Measurements from ENCODE around the gene MFSD6L.

MFSD6L gene

DNA sequence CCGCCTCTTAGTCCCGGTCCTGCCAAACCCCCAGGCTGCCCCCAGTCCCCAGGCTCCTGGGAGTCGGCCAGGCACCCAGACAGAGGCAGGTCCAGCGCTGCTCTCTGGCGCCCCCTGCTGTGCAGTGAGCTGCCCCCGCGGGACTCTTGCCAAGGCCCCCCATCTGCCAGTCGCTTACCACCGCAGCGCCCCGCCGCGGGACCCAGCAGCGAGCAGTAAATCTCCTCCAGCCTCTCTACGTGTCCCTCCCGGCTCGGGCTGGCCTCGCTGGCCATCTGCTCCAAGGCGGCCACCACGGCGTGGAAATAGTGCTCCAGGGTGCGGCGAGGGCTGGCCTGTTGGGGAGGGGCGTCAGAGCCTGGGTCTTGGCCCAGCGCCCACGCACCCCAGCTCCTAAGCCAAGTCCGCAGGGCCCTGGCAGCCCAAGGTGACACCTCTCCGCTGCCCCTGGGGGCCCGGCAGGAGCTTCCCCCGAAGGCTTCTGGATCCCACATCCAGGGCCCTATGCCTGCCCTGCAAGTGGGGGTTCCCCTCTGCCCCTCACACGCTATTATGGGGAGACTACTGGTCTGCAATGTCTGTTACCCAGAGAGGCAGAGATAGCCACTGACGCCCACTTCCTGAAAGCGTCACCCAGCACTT is 33.7 kb upstream of the MFSD6L start:
- TF ChIP-seq, protein P1, sequence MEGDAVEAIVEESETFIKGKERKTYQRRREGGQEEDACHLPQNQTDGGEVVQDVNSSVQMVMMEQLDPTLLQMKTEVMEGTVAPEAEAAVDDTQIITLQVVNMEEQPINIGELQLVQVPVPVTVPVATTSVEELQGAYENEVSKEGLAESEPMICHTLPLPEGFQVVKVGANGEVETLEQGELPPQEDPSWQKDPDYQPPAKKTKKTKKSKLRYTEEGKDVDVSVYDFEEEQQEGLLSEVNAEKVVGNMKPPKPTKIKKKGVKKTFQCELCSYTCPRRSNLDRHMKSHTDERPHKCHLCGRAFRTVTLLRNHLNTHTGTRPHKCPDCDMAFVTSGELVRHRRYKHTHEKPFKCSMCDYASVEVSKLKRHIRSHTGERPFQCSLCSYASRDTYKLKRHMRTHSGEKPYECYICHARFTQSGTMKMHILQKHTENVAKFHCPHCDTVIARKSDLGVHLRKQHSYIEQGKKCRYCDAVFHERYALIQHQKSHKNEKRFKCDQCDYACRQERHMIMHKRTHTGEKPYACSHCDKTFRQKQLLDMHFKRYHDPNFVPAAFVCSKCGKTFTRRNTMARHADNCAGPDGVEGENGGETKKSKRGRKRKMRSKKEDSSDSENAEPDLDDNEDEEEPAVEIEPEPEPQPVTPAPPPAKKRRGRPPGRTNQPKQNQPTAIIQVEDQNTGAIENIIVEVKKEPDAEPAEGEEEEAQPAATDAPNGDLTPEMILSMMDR (IDR thresholded peaks at IDR 0.05; ENCODE audit: borderline replicate concordance, insufficient read depth, low read depth, low read length) = peak; percentile 76
- no peak overlapping the region for H3K4me3 ChIP-seq (ENCODE audit: low read depth, low read length)

DNA sequence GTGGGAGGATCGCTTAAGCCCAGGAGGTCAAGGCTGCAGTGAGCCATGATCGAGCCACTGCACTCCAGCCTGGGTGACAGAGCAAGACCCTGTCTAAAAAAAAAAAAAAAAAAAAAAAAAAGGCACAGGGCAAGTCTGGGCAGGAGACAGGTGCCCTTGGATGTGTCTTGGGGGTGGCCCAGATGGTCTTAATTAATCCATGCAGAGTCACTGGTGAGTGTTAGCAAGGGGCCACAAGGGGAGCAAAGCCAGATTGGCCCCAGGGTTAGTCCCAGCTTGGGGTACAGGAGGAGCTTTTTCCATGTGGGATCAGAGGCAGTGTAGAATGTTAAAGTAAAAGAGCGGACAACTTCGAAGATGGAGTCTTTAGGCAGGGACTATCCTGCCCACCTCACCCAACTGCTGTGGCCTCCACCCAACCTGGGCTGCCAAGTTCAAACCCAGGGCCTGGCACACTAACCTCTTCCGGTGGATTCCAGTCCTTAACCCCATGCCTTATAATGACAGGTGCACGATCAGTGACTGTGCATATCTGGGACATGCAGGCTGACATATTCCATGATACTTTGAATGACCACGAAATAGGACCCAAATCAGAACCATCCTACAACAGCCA is 32.2 kb upstream of the MFSD6L start:
- H3K4me3 ChIP-seq (ENCODE audit: low read depth, low read length) = no peak overlapping the region
- TF ChIP-seq, protein P1 (IDR thresholded peaks at IDR 0.05; ENCODE audit: borderline replicate concordance, insufficient read depth, low read depth, low read length) = no peak

DNA sequence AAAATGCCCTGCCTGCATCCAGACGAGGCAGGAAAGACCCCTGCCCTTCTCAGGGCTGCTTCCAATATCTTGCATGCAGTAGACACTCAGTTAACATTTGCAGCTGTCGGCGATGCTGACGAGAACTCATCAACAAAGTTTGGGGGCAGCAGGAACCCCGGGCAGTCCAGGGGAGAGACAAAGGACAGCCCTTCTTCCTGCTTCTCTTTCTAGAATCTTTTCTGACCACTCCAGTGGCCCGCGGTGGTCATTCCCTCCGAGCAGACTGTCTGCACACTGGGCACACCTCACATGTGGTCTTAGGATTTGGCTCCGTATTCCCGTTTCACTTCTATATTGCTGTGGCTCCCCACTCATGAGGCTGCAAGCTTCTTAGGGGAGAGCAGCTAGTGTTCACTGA is 31.0 kb upstream of the MFSD6L start:
- no peak overlapping the region for H3K4me3 ChIP-seq (ENCODE audit: low read depth, low read length)
- TF ChIP-seq, protein P1 (IDR thresholded peaks at IDR 0.05; ENCODE audit: borderline replicate concordance, insufficient read depth, low read depth, low read length) = no peak

DNA sequence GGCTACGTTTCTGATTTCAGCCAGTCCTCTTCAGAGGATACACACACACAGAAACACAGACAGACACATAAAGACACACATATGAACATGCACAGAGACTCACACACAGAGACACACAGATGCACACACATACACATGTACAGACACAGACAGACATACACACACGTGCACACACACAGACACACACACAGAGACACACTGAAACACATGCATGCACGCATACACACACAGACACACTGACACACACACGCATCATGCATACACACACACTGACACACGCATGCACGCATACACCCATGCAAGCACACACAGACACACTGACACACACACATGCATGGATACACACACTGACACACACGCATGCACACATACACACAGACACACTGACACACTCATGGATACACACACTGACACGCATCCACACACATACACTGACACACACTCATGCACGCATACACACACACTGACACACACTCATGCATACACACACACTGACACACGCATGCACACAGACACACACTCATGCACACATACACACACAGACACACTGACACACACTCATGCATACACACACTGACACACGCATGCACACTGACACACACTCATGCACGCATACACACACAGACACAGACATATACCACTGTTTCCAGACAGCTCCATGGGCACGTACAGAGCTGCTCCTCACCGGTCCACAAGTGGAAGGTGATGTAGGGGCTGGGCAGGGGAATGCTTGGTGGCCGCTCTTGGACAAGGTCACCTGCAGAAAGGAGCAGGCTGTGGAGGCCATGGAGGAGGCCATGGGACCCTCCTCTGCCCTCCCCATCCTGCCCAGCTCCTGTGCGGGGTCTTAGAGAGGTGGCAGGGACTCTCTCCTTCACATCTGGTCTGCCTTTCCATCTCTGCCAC is 30.1 kb upstream of the MFSD6L start:
- TF ChIP-seq, protein P1 (IDR thresholded peaks at IDR 0.05; ENCODE audit: borderline replicate concordance, insufficient read depth, low read depth, low read length) = no peak
- H3K4me3 ChIP-seq (ENCODE audit: low read depth, low read length) = no peak overlapping the region

DNA sequence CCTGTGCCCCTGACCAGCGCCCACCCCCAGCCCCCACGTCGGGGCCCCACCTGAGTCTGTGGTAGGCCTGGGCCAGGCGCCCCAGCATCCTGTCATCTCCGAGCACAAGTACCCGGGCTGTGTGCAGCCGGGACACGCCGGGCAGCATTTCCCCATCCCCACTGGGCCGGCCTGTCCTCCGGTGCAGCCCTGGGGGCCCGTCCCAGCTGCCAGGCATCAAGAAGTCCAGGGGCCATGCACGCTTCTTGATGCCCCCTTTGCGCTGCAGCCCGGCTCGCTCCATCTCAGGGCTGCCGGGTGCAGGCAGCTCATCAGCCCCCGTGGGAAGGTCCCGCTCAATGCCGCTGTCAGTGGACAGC is 29.3 kb upstream of the MFSD6L start:
- no peak overlapping the region for H3K4me3 ChIP-seq (ENCODE audit: low read depth, low read length)
- TF ChIP-seq, protein P1 (IDR thresholded peaks at IDR 0.05; ENCODE audit: borderline replicate concordance, insufficient read depth, low read depth, low read length) = no peak

DNA sequence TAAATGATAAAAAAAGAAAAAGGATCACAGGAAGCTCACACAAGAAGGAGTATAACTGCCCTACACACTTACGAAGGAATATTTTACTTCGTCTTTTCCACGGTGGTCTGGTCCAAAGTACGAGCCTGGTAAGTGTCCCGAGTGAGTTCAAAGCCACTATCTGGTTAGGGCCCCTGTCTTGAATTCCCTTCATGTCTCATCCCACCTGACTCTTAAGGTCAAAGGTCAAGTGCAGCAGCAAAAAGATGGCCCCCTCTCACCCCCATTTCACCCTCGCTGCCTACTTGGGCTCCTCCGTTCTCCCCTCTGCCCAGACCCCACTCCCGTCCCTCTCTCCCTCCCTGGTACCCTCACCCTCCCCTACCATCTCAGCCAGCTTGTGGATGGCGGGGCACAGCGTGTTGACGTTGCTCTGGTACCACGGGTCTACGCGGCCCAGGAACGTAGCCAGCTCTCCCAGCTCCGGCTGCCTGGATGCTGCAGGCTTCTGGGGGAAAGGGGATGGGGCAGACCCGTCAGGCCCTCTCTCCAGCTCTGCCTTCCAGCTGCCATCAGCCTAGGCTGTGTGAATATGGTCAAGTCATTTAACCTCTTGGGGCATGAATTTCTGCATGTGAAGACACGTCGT is 27.8 kb upstream of the MFSD6L start:
- no peak overlapping the region for H3K4me3 ChIP-seq (ENCODE audit: low read depth, low read length)
- TF ChIP-seq, protein P1 (IDR thresholded peaks at IDR 0.05; ENCODE audit: borderline replicate concordance, insufficient read depth, low read depth, low read length) = no peak
